HEK293 (cell line): Measurements from ENCODE around the gene SGSM2.
A peak's percentile ranks its signal among the peaks of the same experiment; 100 is the strongest.

Source experiments
- CTCF ChIP-seq: fragments of 450-650 bp; formaldehyde crosslinking; IDR thresholded peaks from 2 replicates; pipeline ENCODE4 v1.5.1; 2016; ENCODE audit warnings: missing biosample characterization, missing genetic modification characterization
- GLIS1 ChIP-seq: fragments of 450-650 bp; formaldehyde crosslinking; IDR thresholded peaks from 2 replicates; pipeline ENCODE4 v1.5.1; 2016; ENCODE audit warnings: missing biosample characterization, missing genetic modification characterization
- GLIS2 ChIP-seq: fragments of 450-650 bp; formaldehyde crosslinking; IDR thresholded peaks from 2 replicates; pipeline ENCODE4 v1.5.1; 2016; ENCODE audit warnings: missing biosample characterization, missing genetic modification characterization
- HOXA7 ChIP-seq: sonication (generic); formaldehyde crosslinking; IDR thresholded peaks from 2 replicates; pipeline ENCODE4 v1.8.1; 2022; ENCODE audit warnings: missing genetic modification reagents, borderline replicate concordance
- KLF9 ChIP-seq: fragments of 450-650 bp; formaldehyde crosslinking; IDR thresholded peaks from 2 replicates; pipeline ENCODE4 v1.5.1; 2016; ENCODE audit warnings: missing biosample characterization, missing genetic modification characterization, low read depth
- PATZ1 ChIP-seq: fragments of 450-650 bp; formaldehyde crosslinking; IDR thresholded peaks from 2 replicates; pipeline ENCODE4 v1.5.1; 2016; ENCODE audit warnings: missing biosample characterization, missing genetic modification characterization
- RBAK ChIP-seq: fragments of 450-650 bp; formaldehyde crosslinking; IDR thresholded peaks from 2 replicates; pipeline ENCODE4 v1.5.1; 2016; ENCODE audit warnings: missing biosample characterization, missing genetic modification characterization
- TSHZ1 ChIP-seq: fragments of 450-650 bp; formaldehyde crosslinking; IDR thresholded peaks from 2 replicates; pipeline ENCODE4 v1.5.1; 2016; ENCODE audit warnings: missing biosample characterization, missing genetic modification characterization, borderline replicate concordance
- ZBTB1 ChIP-seq: fragments of 450-650 bp; formaldehyde crosslinking; IDR thresholded peaks from 2 replicates; pipeline ENCODE4 v1.5.1; 2016; ENCODE audit warnings: missing biosample characterization, missing genetic modification characterization
- ZBTB10 ChIP-seq: fragments of 450-650 bp; formaldehyde crosslinking; IDR thresholded peaks from 2 replicates; pipeline ENCODE4 v1.5.1; 2016; ENCODE audit warnings: missing biosample characterization, missing genetic modification characterization
- ZNF16 ChIP-seq: fragments of 450-650 bp; formaldehyde crosslinking; IDR thresholded peaks from 2 replicates; pipeline ENCODE4 v1.5.1; 2016; ENCODE audit warnings: low read depth, missing biosample characterization, missing genetic modification characterization
- ZNF169 ChIP-seq: fragments of 450-650 bp; formaldehyde crosslinking; IDR thresholded peaks from 2 replicates; pipeline ENCODE4 v1.5.1; 2016; ENCODE audit warnings: missing biosample characterization, missing genetic modification characterization
- ZNF174 ChIP-seq: fragments of 450-650 bp; formaldehyde crosslinking; IDR thresholded peaks from 2 replicates; pipeline ENCODE4 v1.5.0; 2017; ENCODE audit warnings: missing biosample characterization, mild to moderate bottlenecking, missing genetic modification characterization
- ZNF18 ChIP-seq: fragments of 450-650 bp; formaldehyde crosslinking; IDR thresholded peaks from 2 replicates; pipeline ENCODE4 v1.5.1; 2016; ENCODE audit warnings: missing biosample characterization, missing genetic modification characterization
- ZNF184 ChIP-seq: fragments of 450-650 bp; IDR thresholded peaks from 2 replicates; pipeline ENCODE4 v1.5.1; 2018; ENCODE audit warnings: missing biosample characterization, mild to moderate bottlenecking, missing genetic modification characterization
- ZNF221 ChIP-seq: fragments of 450-650 bp; formaldehyde crosslinking; IDR thresholded peaks from 2 replicates; pipeline ENCODE4 v1.5.1; 2017; ENCODE audit warnings: missing biosample characterization, missing genetic modification characterization, borderline replicate concordance
- ZNF26 ChIP-seq: fragments of 450-650 bp; formaldehyde crosslinking; IDR thresholded peaks from 2 replicates; pipeline ENCODE4 v1.5.1; 2016; ENCODE audit warnings: missing biosample characterization, missing genetic modification characterization
- ZNF354C ChIP-seq: fragments of 450-650 bp; formaldehyde crosslinking; IDR thresholded peaks from 2 replicates; pipeline ENCODE4 v1.5.1; 2016; ENCODE audit warnings: missing biosample characterization, missing genetic modification characterization, low read depth, borderline replicate concordance
- ZNF433 ChIP-seq: fragments of 450-650 bp; formaldehyde crosslinking; IDR thresholded peaks from 2 replicates; pipeline ENCODE4 v1.5.1; 2016; ENCODE audit warnings: missing biosample characterization, missing genetic modification characterization, low read depth
- ZNF48 ChIP-seq: fragments of 450-650 bp; formaldehyde crosslinking; IDR thresholded peaks from 2 replicates; pipeline ENCODE4 v1.5.1; 2016; ENCODE audit warnings: missing biosample characterization, missing genetic modification characterization
- ZNF488 ChIP-seq: fragments of 450-650 bp; formaldehyde crosslinking; IDR thresholded peaks from 2 replicates; pipeline ENCODE4 v1.5.1; 2016; ENCODE audit warnings: missing biosample characterization, missing genetic modification characterization
- ZNF580 ChIP-seq: fragments of 450-650 bp; formaldehyde crosslinking; IDR thresholded peaks from 2 replicates; pipeline ENCODE4 v1.5.1; 2016; ENCODE audit warnings: missing biosample characterization, missing genetic modification characterization
- ZNF610 ChIP-seq: fragments of 450-650 bp; formaldehyde crosslinking; IDR thresholded peaks from 2 replicates; pipeline ENCODE4 v1.5.1; 2016; ENCODE audit warnings: missing biosample characterization, missing genetic modification characterization, borderline replicate concordance
- ZNF621 ChIP-seq: fragments of 450-650 bp; formaldehyde crosslinking; IDR thresholded peaks from 2 replicates; pipeline ENCODE4 v1.5.1; 2017; ENCODE audit warnings: missing biosample characterization, missing genetic modification characterization
- ZNF626 ChIP-seq: fragments of 450-650 bp; sonication (Bioruptor Pico); formaldehyde crosslinking; IDR thresholded peaks from 2 replicates; pipeline ENCODE4 v1.5.1; 2018; ENCODE audit warnings: missing biosample characterization, missing genetic modification characterization, inconsistent platforms

Gene SGSM2

GRCh38 chr17:2337544-2338314 lies 428 bp downstream of the SGSM2 start (continued):
- no peak for TF ChIP-seq ZNF16 (tag by site-specific recombination)
- peak; percentile 58 for TF ChIP-seq GLIS2 (tag by site-specific recombination)
- no peak for TF ChIP-seq ZNF26 (tag by site-specific recombination)
- no peak for TF ChIP-seq ZNF433
- TF ChIP-seq RBAK (tag by site-specific recombination), result no peak
- peak; percentile 75; the same call in 1 of the 2 replicates for TF ChIP-seq PATZ1
- TF ChIP-seq ZNF18 (tag by site-specific recombination), result no peak
- no peak for TF ChIP-seq ZNF221 (tag by site-specific recombination)
- no peak for TF ChIP-seq ZBTB10 (tag by site-specific recombination)
- no peak for TF ChIP-seq HOXA7 (CRISPR knock-in tag)
- no peak for TF ChIP-seq ZNF580 (tag by site-specific recombination)
- no peak for TF ChIP-seq ZNF184 (tag by site-specific recombination)
- no peak for TF ChIP-seq ZNF610 (tag by site-specific recombination)
- peak; percentile 61 for TF ChIP-seq GLIS1
- TF ChIP-seq ZNF169 (tag by site-specific recombination), result no peak
- TF ChIP-seq KLF9 (tag by site-specific recombination), result peak; percentile 96
- no peak for TF ChIP-seq ZNF48 (tag by site-specific recombination)
- TF ChIP-seq ZNF354C (tag by site-specific recombination), result no peak
- TF ChIP-seq ZNF626, result no peak
- TF ChIP-seq CTCF, result no peak; the same call in 1 of the 2 replicates
- no peak for TF ChIP-seq TSHZ1
- TF ChIP-seq ZNF488 (tag by site-specific recombination), result no peak
- TF ChIP-seq ZBTB1, result no peak
- TF ChIP-seq ZNF621, result no peak
- no peak for TF ChIP-seq ZNF174
